Mesodermal cell (in vitro differentiated cells): ENCODE measurements around the gene RPRD1B.
A peak's percentile ranks its signal among the peaks of the same experiment; 100 is the strongest.

Source experiments
- H3K27ac ChIP-seq: 2 replicates; pipeline ENCODE4 v1.7.0; 2013; ENCODE audit warnings: mild to moderate bottlenecking, low read depth, low read length, moderate library complexity; ENCODE audit not compliant: severe bottlenecking
- H3K36me3 ChIP-seq: 2 replicates; pipeline ENCODE4 v1.7.1; 2013; ENCODE audit warnings: mild to moderate bottlenecking, low read length, moderate library complexity; ENCODE audit not compliant: control insufficient read depth, insufficient read depth
- H3K4me1 ChIP-seq: one replicate; pipeline ENCODE4 v1.7.1; 2013; ENCODE audit warnings: mild to moderate bottlenecking, low read length; ENCODE audit not compliant: insufficient read depth, control insufficient read depth, poor library complexity, severe bottlenecking
- H3K4me3 ChIP-seq: 2 replicates; pipeline ENCODE4 v1.7.0; 2013; ENCODE audit warnings: low read length, control low read depth, mild to moderate bottlenecking; ENCODE audit not compliant: insufficient read depth, poor library complexity, severe bottlenecking; ENCODE audit errors: extremely low read depth
- H3K9me3 ChIP-seq: 2 replicates; pipeline ENCODE4 v1.7.1; 2013; ENCODE audit warnings: mild to moderate bottlenecking, low read length, moderate library complexity; ENCODE audit not compliant: control insufficient read depth
- WGBS, 2 experiments: methylation state at CpG; one replicate each; pipeline ENCODE4 v1.1.5; 2013; ENCODE audit warnings: missing lambda C conversion rate in 2 of 2; ENCODE audit not compliant: insufficient coverage in 2 of 2; 5-methylcytosine and 5-hydroxymethylcytosine counted together

RPRD1B gene

DNA sequence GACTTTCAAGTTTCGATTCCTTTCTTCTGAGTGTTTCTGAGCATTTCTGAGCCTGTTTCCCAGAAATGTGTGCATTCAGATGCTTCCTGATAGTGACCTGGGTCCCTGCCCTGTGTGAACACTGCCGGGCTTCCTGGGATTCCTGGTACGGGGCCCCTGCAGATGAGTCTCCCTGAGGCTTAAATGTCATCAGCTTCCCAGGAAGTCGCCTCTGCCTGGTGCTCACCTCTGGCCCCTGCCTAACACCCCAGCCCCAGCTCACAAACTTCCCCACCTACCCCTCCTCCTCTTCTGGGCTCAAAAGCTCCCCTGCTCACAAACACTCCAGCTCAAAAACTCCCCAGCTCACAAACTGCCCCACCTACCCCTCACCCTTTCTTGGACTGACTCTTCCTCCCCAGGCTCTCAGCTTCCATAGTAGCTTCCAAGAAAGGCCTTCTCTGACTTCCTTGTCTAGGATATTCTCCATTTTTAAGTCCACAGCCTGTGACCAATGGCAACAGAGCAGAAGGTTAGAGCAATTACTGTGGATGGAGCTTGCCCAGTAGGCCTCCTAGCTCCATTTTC, 89.6 kb downstream of the RPRD1B start:
- peak overlapping the region; percentile 93 for H3K27ac ChIP-seq
- H3K4me3 ChIP-seq, result no peak overlapping the region
- no peaks in the 10 kb centered on the region for H3K36me3 ChIP-seq
- H3K4me1 ChIP-seq, result peaks cover 47% of the 10 kb centered on the region
- 56 to 65% methylated on average over 2 to 4 of the region's 4 CpGs for WGBS, 2 experiments
- H3K9me3 ChIP-seq, result no peaks in the 10 kb centered on the region

DNA sequence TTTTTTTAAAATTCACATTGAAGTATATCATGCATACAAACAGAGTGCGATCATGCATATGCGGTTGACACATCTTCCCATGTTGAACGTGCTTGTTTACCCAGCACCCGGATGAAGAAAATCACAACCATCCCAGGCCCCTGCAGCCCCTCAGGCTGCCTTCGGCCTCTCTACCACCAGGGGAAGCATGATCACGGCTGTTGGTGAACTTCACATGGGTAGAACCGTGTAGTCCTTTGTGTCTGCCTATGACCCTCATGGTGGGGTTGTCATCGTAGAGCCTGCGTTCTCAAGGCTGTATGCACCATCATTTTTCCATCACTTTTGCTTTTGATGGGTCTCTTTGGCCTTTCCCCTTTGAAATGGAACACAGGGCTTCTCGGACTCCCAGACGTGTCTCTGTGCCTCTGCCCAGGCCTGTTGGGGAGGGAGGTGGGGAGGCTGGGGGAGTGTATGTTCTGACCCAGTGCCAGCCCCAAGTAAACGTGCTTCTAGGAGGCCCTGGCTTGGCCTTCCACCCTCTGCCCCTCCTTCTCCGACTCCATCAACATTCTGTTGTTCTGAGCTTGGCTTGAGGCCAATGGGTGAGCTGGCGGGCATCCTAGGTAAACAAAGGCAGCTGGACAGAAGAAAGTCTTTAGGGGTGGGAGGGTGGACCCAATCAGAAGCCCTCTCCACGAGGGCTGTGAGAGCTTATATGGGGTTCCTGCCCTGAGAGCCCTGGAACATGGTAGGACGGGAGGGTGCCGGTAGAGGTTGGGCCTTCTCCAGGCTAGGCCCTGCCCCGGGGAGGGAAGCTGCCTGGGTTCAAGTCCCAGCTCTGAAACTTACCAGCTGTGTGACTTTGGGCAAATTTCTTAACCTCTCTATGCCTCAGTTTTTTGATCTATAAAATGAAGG, 91.9 kb downstream of the RPRD1B start:
- H3K4me3 ChIP-seq, result no peak overlapping the region
- 91 to 96% methylated on average over 13 to 14 of the region's 18 CpGs for WGBS, 2 experiments
- peaks cover 46% of the 10 kb centered on the region for H3K4me1 ChIP-seq
- peaks cover 7% of the 10 kb centered on the region for H3K36me3 ChIP-seq
- H3K27ac ChIP-seq, result no peak overlapping the region
- H3K9me3 ChIP-seq, result no peaks in the 10 kb centered on the region

DNA sequence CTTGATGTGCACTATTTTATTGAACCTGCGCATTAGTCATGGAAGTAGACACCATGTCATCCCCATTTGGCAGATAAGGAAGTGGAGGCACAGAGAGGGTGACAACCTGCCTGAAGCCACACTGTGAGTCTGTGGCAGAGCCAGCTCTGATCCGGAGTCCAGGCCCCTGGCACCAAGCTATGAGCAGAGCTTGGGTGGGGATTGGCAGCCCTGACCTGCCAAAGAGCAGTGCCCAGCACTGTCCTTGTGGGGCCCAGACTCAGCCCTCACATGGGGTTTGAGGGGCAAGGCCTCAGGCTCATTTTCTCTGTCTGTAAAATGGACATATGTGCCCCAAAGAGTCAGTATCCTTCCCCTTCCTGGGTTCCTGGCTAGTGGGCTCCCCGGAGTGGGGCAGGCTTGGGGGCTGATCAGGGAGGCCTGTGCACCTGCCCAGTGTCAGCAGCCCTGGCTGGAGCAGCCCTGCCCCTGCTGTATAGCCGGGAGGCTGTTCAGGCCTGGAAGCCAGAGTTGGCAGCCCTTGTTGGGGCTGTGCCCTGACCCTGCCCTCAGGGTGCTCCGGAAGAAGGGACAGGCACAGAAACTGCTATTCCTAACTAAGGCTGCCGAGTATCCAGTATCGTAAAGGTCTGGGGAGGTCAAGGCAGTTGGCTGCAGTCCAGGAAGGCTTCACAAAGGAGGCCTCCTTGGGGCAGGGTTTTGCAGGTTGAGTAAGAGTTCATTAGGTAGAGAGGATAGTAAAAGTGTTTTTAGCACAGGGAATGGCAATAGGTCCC, 92.8 kb downstream of the RPRD1B start:
- H3K36me3 ChIP-seq, result peaks cover 11% of the 10 kb centered on the region
- peak overlapping the region; percentile 20 for H3K27ac ChIP-seq
- no peaks in the 10 kb centered on the region for H3K9me3 ChIP-seq
- peaks cover 51% of the 10 kb centered on the region for H3K4me1 ChIP-seq
- 90 to 95% methylated on average over 6 to 7 of the region's 7 CpGs for WGBS, 2 experiments
- H3K4me3 ChIP-seq, result no peak overlapping the region

DNA sequence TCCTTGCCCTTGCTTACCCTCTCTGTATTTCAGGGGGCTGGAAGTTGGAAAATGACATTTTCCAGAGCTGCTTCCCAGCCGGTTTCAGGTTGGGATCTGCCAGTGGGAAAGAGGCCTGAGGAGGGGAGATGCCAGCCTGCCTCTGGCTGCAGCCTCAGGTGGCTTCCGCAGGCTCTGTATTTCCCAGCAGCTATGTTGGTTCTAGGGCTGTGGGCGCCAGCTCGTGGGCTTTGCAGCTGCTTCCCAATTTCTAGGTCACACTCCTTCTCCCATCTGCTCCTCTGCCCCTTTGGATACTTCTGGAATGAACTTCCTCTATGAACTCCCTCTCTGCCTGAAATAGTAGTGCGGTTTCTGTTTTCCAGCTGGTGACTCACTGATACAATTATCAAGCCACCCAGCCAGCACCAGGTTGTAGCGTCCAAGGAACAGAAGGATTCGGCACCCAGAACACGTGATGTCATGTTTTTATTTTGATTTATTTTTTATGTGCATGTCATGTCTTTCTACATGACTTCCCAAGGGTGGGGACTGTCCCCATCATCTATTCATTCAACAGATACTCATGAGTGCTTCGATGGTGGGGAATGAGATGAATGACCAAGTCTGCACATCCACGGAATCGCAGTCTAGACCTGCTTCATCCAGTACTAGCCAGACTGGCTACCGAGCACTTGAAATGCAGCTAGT, 93.5 kb downstream of the RPRD1B start:
- peak overlapping the region; percentile 37 for H3K27ac ChIP-seq
- WGBS, 2 experiments, result 88 to 89% methylated on average over 8 of the region's 12 CpGs

DNA sequence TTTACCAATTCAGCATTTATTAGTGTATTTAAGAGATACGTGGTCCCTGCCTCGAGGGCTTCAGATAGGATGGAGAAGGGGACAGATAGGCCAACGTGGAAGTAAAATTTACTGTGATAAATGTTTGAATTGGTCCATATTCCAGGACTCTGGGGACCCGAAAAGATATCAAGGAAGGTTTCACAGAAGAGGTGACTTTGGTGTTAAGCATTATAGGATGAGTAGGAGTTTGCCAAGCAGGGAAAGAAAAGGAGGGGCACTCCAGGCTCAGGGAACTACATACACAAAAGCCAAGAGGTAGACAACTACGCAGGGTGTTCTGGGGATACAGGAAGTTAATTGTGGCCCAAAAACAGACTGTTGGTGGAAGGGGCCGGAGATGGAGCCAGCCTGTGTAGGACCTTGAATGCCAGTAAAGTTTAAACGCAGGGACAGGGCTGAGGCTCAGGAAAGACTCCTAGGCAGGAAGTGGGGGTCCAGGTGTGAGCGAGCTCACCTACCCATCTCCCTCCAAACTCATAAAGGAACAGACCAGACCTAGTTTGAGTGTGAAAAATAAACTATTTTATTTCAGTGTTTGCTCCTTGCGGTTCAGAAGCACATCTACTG, 94.5 kb downstream of the RPRD1B start:
- Histone ChIP-seq H3K4me3 (no peak overlapping the region), H3K27ac (no peak overlapping the region), H3K36me3 (peaks cover 11% of the 10 kb centered on the region), H3K4me1 (peaks cover 46% of the 10 kb centered on the region), H3K9me3 (no peaks in the 10 kb centered on the region)
- 92 to 95% methylated on average over 5 of the region's 9 CpGs for WGBS, 2 experiments

More for the DNA sequence above, 93.5 kb downstream of the RPRD1B start:
- no peak overlapping the region for H3K4me3 ChIP-seq
- H3K9me3 ChIP-seq, result no peaks in the 10 kb centered on the region
- peaks cover 11% of the 10 kb centered on the region for H3K36me3 ChIP-seq
- H3K4me1 ChIP-seq, result peaks cover 45% of the 10 kb centered on the region

DNA sequence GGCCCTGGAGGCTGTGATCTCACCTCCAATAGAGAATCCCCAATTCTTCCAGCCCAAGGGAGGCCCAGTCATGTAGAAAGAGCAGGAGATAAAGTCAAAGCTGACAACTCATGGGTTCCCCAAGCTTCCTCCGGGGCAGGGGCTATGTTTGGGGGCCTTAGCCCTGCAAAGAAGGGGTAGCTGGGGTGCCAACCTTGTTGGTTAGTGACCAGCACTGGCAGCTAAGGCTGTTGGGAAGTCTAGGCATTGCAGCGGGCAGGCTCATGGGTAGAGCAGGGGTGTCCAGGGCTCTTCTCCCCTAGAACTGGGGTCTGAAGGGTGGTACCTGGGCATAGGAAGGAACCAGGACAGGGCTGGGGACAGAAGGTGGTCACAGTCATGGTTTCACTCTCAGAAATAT, 95.1 kb downstream of the RPRD1B start:
- Histone ChIP-seq H3K27ac (no peak overlapping the region), H3K4me3 (no peak overlapping the region), H3K4me1 (peaks cover 44% of the 10 kb centered on the region), H3K36me3 (peaks cover 11% of the 10 kb centered on the region), H3K9me3 (no peaks in the 10 kb centered on the region)
- 95 to 100% methylated on average over 2 of the region's 2 CpGs for WGBS, 2 experiments

DNA sequence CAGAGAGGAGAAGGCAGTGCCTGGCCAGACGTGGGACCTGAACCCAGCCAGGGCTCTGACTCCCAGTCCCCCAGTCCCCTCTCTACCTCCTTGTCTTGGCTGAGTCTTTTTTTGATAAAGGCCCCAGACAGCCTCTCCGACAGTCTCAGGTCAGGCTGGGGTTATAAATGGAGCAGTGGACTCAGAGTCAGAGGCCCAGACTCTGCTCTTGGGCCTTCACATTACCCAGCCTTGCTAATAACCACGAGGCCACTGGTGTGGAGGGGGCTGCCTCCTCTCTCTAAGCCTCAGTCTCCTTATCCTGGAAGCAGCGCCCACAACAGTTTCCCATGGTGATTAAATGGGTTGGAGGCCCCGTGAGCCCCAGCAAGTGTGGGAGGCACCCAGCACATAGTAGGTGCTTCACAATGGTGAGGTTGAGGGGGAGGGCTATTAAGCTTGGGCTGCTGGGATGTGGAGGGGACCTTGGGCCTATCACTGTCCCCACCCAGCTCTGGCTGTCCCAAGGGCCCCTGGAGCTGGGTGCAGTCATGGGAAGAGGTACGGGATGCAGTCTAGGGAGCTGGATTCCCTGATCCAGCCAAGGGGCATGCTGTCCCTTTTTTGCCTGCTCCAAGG, 95.8 kb downstream of the RPRD1B start:
- Histone ChIP-seq H3K4me3 (no peak overlapping the region), H3K4me1 (peaks cover 49% of the 10 kb centered on the region), H3K27ac (no peak overlapping the region), H3K36me3 (peaks cover 11% of the 10 kb centered on the region), H3K9me3 (no peaks in the 10 kb centered on the region)
- WGBS, 2 experiments, result 50 to 94% methylated on average over 1 to 3 of the region's 6 CpGs

DNA sequence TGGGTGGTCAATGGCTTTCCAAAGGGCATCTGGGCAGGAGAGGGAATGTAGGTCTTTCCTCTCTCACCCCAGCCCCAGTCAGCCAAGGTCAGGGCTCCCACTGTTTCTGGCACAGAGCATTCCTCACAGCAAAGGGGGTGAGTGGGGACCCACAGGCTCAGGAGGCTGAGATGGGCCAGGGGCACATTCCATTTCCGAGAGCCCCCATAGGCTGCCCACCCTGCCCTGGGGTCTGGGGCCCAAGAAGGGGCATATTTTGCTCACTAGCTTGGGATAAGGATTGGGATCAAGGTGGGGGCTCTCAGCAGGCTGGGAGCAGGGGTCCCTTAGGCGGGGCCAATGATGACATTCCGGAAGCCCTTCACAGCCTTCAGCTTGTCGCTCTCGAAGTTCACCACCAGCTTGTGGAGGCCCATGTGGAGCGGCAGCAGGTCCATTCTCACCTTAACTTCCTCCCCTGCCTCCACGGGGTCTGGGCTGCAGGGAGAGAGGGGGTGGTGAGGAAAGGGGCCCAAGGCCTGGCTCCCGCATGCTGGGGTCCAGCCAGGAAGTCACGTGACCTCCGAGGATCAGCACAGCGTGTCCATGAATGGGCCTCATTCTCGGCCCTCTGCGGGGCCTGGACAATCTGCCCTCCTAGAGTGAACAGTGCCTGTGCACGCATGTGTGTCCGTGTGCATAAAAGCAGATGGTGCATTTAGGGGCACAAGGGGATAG, 96.5 kb downstream of the RPRD1B start:
- H3K4me3 ChIP-seq, result no peak overlapping the region
- peaks cover 54% of the 10 kb centered on the region for H3K4me1 ChIP-seq
- 97 to 98% methylated on average over 9 to 13 of the region's 15 CpGs for WGBS, 2 experiments
- H3K36me3 ChIP-seq, result peaks cover 11% of the 10 kb centered on the region
- no peak overlapping the region for H3K27ac ChIP-seq
- H3K9me3 ChIP-seq, result no peaks in the 10 kb centered on the region

DNA sequence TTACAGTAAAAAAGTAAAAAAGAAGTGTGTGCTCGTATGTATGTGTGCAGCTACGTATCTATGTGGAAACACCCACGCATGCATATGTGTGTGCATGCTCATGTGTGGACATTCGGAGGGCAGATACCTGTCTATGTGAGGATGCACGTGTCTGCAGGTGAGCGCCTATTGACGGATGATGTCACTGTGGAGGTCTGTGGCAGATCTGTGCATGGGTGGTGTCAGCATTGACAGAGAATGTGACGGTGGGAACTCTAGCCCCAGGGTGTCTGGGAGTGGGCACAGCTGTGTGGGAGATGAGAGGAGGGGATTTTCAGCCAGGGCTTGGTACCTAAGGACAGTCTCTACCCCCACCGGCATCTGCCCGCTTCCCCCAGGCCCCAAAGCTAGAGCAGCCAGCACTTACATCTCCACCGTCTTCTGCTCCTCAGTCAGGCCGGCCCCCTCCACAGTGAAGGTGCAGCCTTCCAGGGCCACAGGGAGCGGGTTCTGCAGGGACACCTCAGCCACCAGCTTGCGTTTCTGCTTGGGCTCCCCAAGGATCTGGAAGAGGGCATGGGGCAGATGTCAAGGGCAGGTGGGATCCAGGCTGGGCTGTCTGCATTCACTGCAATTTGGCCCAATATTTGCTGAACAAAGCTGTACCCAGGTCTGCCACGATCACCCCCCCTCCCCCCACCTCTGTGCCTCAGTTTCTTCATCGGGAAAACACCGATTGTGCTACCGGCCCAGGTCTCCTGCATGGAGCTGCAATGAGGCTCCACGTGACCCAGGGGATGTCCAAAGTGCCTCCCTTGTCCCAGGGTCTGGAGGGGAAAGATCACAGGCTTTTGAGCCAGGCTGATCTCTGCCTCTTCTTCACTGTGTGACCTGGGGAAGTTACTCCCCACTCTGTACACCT, 97.4 kb downstream of the RPRD1B start:
- 93 to 97% methylated on average over 13 to 18 of the region's 19 CpGs for WGBS, 2 experiments
- Histone ChIP-seq H3K36me3 (peaks cover 16% of the 10 kb centered on the region), H3K27ac (no peak overlapping the region), H3K4me1 (peaks cover 63% of the 10 kb centered on the region), H3K4me3 (no peak overlapping the region), H3K9me3 (no peaks in the 10 kb centered on the region)
